ENCODE data around the gene RNF146.

DNA sequence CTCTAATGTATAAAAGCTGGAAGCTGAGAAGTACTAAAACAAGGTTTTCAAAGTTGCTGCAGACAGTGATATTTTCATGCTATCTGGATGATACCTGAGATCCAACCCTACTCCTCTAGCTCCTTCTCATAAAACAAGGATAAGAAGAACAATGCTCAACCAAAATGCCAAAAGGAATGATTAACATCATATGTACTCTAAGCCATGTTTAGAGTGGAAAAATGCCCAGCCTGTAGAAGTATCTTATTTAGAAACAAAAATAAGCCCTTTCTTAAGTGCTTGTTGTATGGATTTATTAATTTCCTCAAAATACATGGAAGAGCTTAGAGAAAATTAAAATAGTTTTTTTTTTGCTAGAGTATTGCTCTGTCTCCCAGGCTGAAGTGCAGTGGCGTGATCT, 53.0 kb downstream of the RNF146 start:
- TF ChIP-seq EZH2phosphoT487 (IDR thresholded peaks at IDR 0.05; ENCODE audit: unreplicated experiment) (no peak), CTCF (conservative IDR thresholded peaks at IDR 0.05; ENCODE audit: low read depth in 2 of 2) (no peak), EZH2 (IDR thresholded peaks at IDR 0.05; ENCODE audit: low read depth, unreplicated experiment) (no peak), POLR2AphosphoS5 (IDR thresholded peaks at IDR 0.05; ENCODE audit: low read depth) (no peak), CREB1 (CRISPR knock-in tag; IDR thresholded peaks at IDR 0.05; ENCODE audit: low read depth) (no peak), ZNF114 (CRISPR knock-in tag; IDR thresholded peaks at IDR 0.05) (no peak), ETS1 (IDR thresholded peaks at IDR 0.05) (no peak)
- TF ChIP-seq, protein P1, sequence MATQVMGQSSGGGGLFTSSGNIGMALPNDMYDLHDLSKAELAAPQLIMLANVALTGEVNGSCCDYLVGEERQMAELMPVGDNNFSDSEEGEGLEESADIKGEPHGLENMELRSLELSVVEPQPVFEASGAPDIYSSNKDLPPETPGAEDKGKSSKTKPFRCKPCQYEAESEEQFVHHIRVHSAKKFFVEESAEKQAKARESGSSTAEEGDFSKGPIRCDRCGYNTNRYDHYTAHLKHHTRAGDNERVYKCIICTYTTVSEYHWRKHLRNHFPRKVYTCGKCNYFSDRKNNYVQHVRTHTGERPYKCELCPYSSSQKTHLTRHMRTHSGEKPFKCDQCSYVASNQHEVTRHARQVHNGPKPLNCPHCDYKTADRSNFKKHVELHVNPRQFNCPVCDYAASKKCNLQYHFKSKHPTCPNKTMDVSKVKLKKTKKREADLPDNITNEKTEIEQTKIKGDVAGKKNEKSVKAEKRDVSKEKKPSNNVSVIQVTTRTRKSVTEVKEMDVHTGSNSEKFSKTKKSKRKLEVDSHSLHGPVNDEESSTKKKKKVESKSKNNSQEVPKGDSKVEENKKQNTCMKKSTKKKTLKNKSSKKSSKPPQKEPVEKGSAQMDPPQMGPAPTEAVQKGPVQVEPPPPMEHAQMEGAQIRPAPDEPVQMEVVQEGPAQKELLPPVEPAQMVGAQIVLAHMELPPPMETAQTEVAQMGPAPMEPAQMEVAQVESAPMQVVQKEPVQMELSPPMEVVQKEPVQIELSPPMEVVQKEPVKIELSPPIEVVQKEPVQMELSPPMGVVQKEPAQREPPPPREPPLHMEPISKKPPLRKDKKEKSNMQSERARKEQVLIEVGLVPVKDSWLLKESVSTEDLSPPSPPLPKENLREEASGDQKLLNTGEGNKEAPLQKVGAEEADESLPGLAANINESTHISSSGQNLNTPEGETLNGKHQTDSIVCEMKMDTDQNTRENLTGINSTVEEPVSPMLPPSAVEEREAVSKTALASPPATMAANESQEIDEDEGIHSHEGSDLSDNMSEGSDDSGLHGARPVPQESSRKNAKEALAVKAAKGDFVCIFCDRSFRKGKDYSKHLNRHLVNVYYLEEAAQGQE (IDR thresholded peaks at IDR 0.05; ENCODE audit: unreplicated experiment), result no peak
